ENCODE measurements around the gene UQCRC2.
"Not testable (repeated sequence)": the region's sequence is repeated elsewhere in the genome, so short reads cannot be mapped to it uniquely, and the experiment has no call there.

UQCRC2 gene

DNA sequence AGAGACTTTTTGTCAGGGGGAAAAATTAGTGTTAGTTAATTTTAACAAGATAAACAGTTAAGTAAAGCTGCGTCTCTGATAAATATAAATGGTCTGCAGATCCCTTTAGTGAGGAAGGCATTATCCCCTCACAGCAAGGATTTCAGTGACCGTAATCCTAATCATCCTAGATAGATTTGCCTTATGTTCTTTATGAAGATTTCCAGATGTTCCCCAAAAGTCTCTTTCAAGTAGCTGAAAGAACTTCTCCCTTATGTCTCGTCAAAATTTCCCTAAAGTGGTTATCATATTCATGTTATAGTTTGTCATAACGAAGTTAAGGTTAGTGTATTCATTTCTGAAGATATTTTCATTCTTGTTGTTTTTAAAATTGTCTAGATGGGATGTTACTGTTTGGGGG is 60.3 kb downstream of the UQCRC2 start:
- no peak for DNase-seq

- no peak for DNase-seq
Observed at GRCh38 chr16:22014271-22014873, 61.2 kb downstream of the UQCRC2 start.

GRCh38 chr16:22016927-22017326 is 63.8 kb downstream of the UQCRC2 start:
- DNase-seq = no peak

GRCh38 chr16:22018559-22018958 is 65.4 kb downstream of the UQCRC2 start:
- DNase-seq = no peak

DNA sequence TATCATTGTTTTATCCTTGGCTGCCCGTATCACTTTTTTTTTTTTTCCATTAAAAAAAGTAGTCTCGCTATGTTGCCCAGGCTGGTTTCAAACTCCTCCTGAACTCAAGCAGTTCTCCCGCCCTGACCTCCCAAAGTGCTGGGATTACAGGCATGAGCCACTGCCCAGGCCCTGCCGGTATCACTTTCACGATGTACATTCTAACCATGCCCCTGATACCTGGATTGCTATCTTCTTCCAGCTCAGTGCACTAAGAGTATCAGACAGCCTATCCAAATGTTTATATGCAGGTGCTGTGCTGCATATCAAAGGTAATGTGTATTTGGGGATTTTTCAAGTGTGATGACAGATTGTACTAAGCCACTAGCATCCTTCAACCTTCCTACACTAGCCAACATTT is 69.0 kb downstream of the UQCRC2 start:
- no peak for DNase-seq

- DNase-seq = no peak
Observed at GRCh38 chr16:22023505-22023904, 70.3 kb downstream of the UQCRC2 start.

GRCh38 chr16:22024785-22025184 is 71.6 kb downstream of the UQCRC2 start:
- DNase-seq = not testable (repeated sequence)

GRCh38 chr16:22027633-22028032 is 74.5 kb downstream of the UQCRC2 start:
- no peak for DNase-seq

GRCh38 chr16:22029632-22030031 is 76.5 kb downstream of the UQCRC2 start:
- no peak for DNase-seq

DNA sequence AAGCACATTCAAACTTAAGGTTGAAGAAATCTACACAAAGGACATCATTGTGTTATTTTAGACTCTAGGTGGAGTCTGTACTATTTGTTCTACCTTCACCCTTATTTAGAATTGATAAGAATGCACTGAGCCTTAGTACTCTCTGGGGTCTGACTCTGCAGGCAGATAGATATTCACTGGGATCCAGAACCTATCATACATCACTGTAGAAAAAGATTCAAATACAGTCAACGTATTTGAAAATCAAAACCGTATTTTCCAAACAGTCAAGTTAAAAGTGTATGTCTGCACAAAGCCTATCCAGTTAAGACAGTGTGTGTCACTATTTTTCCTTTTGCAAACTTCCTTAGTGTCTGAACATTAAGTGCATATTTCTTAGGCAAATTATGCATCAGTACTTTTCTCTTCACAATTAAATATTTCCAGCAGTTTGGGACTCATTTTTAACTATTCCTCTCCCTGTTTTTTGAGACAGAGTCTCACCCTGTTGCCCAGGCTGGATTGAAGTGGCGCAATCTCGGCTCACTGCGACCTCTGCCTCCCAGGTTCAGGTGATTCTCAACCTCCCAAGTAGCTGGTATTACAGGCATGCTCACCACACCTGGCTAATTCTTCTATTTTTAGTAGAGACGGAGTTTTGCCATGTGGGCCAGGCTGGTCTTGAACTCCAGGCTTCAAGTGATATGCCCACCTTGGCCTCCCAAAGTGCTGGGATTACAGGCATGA is 77.1 kb downstream of the UQCRC2 start:
- DNase-seq = no peak

DNA sequence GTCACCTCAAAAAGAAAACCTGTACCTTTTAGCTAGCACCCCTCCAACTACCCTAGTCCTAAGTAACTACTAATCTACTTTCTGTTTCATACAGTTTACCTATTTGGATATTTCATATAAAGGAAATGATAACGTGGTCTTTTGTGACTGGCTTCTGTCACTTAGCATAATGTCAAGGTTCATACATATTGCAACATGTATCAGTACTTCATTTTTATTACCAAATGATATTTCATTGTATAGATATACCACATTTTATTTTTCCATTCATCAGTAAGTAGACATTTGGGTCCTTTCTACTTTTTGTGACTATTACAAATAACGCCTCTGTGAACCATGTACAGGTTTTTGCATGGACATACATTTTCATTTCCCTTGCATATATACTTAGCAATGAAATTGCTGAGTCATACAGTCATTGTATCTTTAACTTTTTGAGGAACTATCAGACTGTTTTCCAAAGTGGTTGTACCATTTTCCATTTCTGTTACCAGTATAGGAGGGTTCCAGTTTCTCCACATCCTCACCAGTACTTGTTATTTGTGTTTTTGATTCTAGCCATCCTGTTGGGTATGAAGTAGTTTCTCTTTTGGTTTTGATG is 78.4 kb downstream of the UQCRC2 start:
- no peak for DNase-seq

Measured in CD4-positive, alpha-beta T cell treated with Interleukin-21 for 1 hour (primary cell).